GM19240 (cell line): ENCODE measurements around the gene KNOP1.
"Not testable (repeated sequence)": the region's sequence is repeated elsewhere in the genome, so short reads cannot be mapped to it uniquely, and the experiment has no call there.

Experiments used
- DNase-seq: peaks from one replicate; pipeline ENCODE4 v3.0.0; 2011; ENCODE audit warnings: low spot score; ENCODE audit not compliant: insufficient read length

Gene KNOP1

GRCh38 chr16:19683453-19684236 is 34.4 kb downstream of the KNOP1 start:
- no peak for DNase-seq

- DNase-seq: no peak
Observed at GRCh38 chr16:19681637-19682036, 36.4 kb downstream of the KNOP1 start.

- no peak for DNase-seq
Observed at GRCh38 chr16:19680881-19681340, 37.1 kb downstream of the KNOP1 start.

GRCh38 chr16:19679281-19679680 is 38.7 kb downstream of the KNOP1 start:
- DNase-seq: not testable (repeated sequence)

- DNase-seq: no peak
Observed at GRCh38 chr16:19678804-19679203, 39.2 kb downstream of the KNOP1 start.

GRCh38 chr16:19677402-19677801 is 40.6 kb downstream of the KNOP1 start:
- DNase-seq: no peak

- DNase-seq: no peak
Observed at GRCh38 chr16:19674485-19674884, 43.5 kb downstream of the KNOP1 start.

GRCh38 chr16:19672378-19672777 is 45.6 kb downstream of the KNOP1 start:
- DNase-seq: no peak

- no peak for DNase-seq
Observed at GRCh38 chr16:19666477-19666876, 51.5 kb downstream of the KNOP1 start.

- DNase-seq: not testable (repeated sequence)
Observed at GRCh38 chr16:19665313-19665712, 52.7 kb downstream of the KNOP1 start.

- no peak for DNase-seq
Observed at GRCh38 chr16:19664166-19664565, 53.9 kb downstream of the KNOP1 start.

- no peak for DNase-seq
Observed at GRCh38 chr16:19662351-19662750, 55.7 kb downstream of the KNOP1 start.

GRCh38 chr16:19660432-19660831 is 57.6 kb downstream of the KNOP1 start:
- no peak for DNase-seq

- no peak for DNase-seq
Observed at GRCh38 chr16:19659554-19659953, 58.5 kb downstream of the KNOP1 start.

GRCh38 chr16:19657831-19658230 is 60.2 kb downstream of the KNOP1 start:
- no peak for DNase-seq

GRCh38 chr16:19655242-19655777 is 62.7 kb downstream of the KNOP1 start:
- no peak for DNase-seq

- no peak for DNase-seq
Observed at GRCh38 chr16:19654147-19654546, 63.9 kb downstream of the KNOP1 start.
